ENCODE measurements around the gene COL4A1.

COL4A1 gene

DNA sequence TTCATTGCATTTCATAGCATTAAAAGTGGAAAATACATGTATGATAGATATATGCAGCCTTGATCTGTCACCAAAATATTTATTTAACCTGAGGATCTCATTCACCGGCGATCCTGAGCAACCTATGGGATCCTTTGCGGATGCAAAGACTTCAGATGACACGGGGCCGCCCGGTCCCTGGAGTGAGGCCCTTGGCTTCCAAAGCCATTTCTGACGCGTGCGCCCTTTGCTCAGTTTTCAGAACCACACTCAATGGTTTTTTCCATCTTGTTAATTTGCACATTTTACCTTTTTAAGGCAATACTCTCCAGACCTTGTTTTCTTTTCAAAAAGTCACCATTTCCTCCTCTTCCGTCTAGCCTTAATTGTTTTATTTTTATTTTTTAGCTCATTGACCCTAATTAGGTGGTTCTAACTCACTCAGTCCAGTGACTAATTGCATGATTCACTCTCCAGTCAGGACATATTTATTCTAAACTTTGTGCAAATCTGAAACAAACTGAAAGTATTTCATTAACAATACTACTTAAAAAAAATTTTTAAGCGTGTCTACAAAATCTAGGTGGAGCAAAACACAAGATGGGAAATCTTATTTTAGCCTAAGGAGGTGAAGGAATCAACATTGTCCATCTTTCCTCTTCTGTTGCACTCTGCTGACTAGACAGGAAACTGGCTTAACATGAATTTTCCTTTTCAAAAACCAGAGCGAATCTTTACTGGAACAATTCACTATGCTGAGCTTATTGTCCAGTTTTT is 47.9 kb downstream of the COL4A1 start:
- no peak for DNase-seq (ENCODE audit: low read depth in 2 of 2)

DNA sequence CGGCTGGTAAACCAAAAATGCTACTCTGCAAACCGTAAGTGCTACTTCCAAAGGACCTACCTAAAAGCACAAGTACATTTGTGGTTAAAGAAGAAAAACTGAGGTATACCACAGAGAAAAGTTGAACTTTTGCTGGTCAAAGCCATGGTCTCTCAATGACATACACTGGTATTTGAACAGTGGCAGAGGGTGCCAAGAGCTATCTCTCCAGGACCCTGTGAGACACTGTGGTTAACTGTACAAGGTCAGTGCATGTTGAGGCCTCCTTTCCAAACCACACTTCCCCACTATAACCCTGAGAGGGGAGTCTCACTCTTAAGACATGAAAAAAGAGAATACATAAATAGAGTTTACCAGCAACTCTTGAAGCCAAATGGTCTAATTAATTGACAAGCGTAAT is 49.5 kb downstream of the COL4A1 start:
- no peak for DNase-seq (ENCODE audit: low read depth in 2 of 2)

DNA sequence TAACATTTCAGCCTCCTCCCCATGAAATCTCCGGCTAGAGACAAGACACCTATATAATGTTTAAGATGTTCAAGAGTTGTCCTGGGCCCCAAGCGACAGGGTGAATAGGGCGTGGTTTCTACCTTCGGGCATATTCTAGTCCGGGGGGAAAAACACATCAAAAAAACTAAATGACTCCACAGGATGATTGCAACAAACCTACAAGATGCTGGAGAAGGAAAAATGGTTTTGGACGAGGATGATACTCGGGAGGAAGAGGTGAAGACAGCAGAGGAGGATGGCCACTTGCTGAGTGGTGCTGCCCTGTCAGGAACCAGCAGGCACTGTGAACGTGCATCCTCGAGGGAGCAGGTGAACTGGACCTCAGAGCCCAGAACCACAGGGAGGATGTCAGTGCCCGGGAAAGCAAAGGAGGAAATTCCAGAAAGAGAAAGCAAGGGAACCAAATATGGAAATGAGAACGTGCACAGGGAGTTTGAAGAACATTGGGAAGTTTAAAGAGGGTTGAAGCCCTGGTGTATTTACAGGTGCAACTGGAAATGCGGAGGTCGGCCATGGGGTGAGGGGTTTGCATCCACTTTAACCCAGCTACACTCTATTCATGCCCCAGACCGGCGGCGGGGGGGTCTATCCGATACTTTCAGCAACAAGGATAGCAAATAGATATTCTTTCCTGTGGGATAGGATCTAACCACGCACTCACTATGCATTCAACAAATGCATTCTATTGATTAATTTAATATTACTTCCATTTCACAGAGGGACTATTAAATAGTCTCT is 50.6 kb downstream of the COL4A1 start:
- DNase-seq (ENCODE audit: low read depth in 2 of 2) = no peak

DNA sequence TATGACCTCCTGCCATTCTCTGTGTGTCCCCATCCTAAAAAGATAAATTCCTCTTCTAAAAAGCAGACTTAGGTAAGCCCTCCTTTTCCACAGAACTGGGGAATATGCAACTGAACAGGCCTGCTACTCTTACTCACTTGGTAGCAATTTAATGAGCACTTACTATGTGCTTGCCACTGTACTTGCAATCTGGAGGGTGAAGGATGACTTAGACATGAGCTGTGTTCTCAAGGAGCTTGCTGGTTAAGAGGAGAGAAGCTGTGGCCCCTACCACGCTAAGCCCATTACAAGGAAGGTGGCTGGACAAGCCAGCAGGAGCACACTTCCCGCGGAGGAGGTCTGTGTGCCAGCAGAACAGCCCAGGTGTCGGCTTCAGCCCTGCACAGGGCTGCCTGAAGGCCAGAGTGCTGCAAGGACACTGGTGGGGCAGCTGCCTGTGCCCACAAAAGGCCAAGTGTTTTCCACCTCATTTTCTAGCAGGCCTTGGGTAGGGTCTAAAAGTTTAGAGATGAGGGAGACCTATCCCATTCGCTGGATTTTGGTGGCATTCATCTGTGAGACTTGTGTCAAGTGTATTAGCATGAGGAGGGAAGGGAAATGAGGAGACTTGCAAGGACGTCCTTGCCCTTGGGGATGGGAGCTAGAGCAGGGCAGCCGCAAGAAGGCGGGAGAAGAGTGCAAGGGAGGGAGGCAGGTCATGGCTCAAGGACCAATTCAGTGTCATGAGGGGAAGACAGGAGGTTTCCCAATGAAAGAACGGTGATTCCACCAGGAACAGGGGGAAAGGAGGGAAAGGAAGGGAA is 52.0 kb downstream of the COL4A1 start:
- DNase-seq (ENCODE audit: low read depth in 2 of 2) = no peak

- no peak for DNase-seq (ENCODE audit: low read depth in 2 of 2)
Measured at GRCh38 chr13:110254151-110254679, 52.7 kb downstream of the COL4A1 start.

DNA sequence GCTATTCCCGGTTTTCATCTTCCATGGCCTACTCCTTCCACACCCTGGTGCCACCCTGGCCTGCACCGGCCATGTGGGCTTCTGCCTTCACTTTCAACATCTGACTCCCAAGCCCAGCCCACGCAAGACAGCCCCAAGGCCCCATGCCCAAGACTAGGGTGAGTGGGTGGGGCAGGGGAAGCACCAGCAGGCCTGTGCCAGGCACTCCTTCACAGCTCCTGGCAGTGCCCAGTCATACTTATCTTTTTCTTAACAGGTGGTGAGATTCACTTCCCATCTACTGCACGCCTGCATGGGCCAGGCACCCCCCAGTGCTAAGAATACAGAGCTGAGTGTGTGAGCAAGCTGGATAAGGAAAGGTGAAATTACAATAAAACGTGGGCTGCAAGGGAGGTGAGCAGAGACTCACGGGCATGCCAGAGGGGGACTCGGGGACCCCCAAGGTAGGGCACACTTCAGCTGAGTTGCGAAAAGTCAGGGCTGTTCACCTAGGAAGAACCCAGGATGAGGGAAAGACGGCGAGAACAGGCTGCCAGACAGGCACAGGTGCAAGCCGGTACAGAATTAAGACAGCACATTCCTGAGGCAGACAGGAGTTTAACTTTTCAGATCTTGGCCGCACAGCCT is 55.7 kb downstream of the COL4A1 start:
- no peak for DNase-seq (ENCODE audit: low read depth in 2 of 2)

- no peak for DNase-seq (ENCODE audit: low read depth in 2 of 2)
Measured at GRCh38 chr13:110250258-110250891, 56.6 kb downstream of the COL4A1 start.

DNA sequence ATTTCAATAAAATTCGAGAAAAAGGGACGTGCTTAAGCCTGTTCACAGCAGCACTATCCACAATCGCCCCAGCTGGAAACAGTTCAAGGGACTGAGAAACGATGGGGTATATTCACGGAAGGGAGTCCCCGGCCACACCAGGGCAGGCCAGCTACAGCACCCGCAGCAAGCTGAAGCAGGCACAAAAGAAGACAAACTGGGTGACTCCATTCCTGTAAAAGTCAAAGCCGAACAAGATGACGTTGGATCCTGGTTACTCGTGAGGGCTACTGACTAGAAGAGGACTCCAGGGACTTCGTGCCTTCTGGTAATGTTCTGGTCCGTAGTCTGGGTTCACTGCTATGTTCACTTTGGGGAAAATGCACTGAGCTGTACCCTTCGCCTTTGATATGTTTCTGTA is 57.6 kb downstream of the COL4A1 start:
- DNase-seq (ENCODE audit: low read depth in 2 of 2) = no peak

DNA sequence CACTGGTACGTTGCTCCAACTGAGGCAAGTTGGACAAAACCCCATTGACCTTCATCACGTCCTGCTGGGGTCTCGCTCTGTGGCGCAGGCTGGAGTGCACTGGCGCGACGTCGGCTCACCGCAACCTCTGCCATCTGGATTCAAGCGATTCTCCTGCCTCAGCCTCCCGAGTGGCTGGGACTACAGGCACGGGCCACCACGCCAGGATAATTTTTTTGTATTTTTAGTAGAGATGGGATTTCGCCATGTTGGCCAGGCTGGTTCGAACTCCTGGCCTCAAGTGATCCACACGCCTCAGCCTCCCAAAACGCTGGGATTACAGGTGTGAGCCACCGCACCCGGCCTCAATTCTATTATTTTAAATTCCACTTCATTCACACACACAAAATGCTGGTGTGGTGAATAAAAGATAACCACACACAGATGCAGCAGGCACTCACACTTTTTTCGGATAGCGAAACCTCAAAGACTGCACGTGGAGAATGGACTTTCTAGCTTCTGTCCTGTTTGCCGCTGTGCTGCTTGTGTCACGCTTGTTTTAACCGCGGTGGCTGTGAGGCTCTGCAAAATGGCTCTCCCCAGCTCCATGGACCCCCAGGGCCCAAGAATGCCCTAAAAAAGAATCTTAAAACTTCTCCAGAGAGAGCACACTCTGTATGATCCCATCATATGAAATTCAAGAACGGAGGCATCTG is 58.4 kb downstream of the COL4A1 start:
- DNase-seq (ENCODE audit: low read depth in 2 of 2) = no peak

- no peak for DNase-seq (ENCODE audit: low read depth in 2 of 2)
Measured at GRCh38 chr13:110246530-110246929, 60.4 kb downstream of the COL4A1 start.

DNA sequence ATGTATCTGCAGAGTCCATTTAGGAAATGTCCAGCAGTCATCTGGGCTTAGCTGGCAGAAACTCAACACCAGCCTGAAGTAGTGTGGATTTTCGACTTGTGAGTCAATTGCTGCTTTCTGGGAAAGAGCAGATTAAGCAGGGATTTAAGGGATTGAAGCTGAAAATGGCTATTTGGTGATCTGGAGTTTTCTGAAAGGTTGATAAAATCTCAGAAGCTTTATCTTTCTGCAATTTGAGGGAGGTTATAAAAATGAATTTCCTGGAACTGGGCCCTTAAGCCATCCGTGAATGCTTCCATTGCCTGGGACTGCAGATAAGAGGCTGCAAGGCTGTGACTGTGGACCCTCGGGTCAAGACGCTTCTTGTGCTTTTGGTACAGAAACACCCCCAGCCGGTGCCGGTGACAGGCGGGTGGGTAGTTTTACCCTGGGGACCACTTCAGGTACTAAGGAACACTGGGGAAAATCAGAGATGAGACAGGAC is 61.5 kb downstream of the COL4A1 start:
- DNase-seq (ENCODE audit: low read depth in 2 of 2) = no peak

DNA sequence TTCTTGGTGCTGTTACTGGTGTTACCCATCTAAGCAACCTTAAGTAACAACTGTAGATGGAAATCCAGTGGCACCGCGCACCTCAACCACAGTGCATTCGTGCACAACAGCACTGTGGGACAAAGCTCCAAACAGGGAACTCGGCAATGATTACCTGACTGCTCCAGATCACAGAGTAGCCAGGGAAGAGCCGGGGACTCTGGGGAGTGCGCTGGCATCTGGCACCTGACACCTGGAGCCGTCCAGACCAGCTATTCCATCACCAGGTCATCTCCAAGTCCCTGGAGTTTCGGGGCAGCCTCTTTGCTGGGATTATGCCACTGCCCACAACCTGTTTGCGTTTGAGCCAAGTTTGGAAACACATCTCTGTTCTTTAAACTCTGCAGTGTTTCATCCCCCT is 62.0 kb downstream of the COL4A1 start:
- no peak for DNase-seq (ENCODE audit: low read depth in 2 of 2)

DNA sequence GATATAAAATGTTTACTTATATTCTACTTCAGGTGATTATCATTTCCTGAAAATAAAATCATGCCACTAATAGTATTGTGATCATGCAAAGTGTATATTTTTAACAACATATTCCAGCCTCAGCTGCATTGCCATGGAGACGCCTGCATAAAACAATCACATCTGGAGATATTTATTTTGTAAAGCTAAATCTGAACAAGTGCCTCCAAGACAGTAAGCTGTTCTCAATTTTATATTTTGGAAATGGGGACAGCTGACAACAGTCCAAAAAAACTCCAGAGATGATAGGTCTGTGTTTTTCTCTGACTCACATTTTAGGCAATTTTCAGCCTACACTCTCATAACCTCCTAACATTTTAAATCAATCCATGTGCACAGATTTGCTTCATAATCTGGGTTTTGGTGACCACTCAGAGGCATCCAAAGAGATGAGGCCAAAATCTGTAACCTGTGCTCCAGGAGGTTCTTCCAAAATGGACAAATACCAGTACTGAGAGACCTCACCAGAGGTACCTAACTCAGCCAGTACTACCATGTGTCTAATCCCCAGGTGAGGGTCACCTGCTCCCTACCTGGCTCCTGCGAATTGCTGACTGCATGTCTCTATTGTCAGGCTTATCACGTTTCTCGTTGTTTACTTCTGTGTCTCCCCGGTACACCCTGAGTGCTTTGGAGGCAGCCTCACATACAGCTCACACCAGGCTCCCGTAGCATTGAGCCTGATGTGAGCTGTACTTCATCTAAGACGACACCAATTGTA is 62.7 kb downstream of the COL4A1 start:
- no peak for DNase-seq (ENCODE audit: low read depth in 2 of 2)

DNA sequence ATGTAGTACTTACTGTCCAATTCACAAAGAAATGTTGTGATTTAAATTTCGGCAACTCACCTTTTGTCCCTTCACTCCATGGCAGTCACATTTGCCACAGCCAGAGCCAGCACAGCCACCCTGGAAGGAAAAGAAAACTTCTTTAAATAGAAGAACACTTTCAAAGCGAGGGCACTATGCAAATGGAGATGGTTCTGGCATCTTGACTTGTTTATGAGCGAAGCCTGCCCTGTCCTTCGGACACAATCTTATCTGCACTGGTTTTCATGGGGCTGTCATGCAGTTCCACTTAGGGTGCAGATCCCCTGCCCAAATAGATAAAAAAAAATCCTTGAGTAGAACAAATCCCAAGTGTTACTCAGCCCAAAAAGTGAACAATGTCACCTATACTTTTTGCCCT is 64.3 kb downstream of the COL4A1 start:
- no peak for DNase-seq (ENCODE audit: low read depth in 2 of 2)

- DNase-seq (ENCODE audit: low read depth in 2 of 2) = no peak
Measured at GRCh38 chr13:110240943-110241342, 66.0 kb downstream of the COL4A1 start.

DNA sequence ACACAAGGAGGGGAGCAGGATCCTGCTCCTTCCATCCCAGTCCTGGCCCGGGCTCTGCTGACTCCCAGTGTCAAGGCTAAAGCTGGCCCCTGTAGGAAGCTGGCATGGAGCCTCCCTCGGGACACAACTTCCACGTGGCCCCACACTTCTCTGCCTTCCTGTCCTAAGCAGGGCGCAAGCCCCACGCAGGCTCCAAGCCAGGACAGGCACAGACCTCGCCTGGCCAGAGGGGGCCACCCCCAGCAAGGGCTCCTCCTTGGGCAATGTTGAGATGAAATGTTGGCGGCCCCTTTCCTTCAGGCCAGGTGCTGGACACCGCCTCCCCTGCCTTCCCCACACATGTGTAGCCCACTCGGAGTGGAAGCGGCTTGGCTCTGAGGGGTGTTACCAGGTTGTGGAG is 66.6 kb downstream of the COL4A1 start:
- DNase-seq (ENCODE audit: low read depth in 2 of 2) = no peak

DNA sequence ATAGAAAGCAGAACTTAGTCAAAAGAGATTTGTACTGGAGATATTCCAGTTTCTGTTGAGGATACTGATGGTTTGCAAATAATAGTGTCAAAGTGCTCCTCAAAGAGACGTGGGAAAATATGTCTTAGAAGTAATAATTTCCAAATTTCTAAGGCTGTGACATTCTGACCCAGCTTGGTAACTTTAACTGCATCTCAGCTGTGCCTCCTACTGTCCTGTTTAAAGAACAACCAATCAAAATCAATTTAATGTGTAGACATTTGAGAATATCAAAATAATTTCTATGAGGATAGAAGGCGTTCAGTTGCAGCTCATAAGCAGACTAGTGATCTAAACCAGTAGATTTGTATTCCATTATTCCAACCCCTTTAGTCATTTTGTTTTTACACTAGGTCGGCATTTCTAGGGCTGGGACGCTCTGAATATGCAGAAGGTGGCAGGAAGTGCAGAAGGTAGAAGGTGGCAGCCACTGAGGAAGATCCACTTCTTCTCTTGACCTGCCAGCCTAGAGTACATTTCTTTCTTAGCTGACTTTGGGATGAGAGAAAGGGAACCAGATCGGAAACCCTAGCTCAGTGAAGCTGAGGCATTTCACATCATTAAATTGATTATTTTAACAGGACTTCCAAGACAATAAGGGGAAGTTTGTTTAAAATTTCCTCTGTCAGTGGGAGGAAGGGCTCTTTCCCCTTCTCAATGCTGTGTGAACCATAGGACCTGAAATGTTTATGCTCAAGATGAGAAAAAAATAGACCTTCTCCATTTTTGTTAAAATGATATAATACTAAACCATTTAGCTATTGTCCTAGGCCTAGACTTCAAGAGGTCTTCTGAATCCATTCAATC is 67.5 kb downstream of the COL4A1 start:
- no peak for DNase-seq (ENCODE audit: low read depth in 2 of 2)

- DNase-seq (ENCODE audit: low read depth in 2 of 2) = no peak
Measured at GRCh38 chr13:110238818-110239195, 68.2 kb downstream of the COL4A1 start.

All from stimulated activated CD8-positive, alpha-beta memory T cell treated with anti-CD3 and anti-CD28 coated beads, Interleukin-15, amount 100 ng/mL, for 4 hours (primary cell).